HCT116 (cell line): ENCODE measurements around the gene TBC1D16. TPM values are rescaled to one million over a fixed set of nuclear protein-coding genes. Genes with fewer than 3 reads are reported as not detected.

Source experiments
- ATAC-seq: fragments of 200-7000 bp; cut with Tn5 transposase; 2 replicates; pipeline ENCODE4 v1.9.1; 2020; ENCODE audit warnings: mild to moderate bottlenecking, moderate library complexity
- BruUV-seq: library from RNA; stranded (reverse); fragments of 400-500 nt; replicated peaks from 2 replicates; lab custom pipeline; 2021; lab: Mats Ljungman, UMichigan
- CTCF ChIA-PET: fragments of 300-600 bp; sonication (Branson Sonifier 250); formaldehyde crosslinking; loops from one replicate; lab custom pipeline; 2021; ENCODE audit warnings: antibody characterized with exemption; lab: Charles Lee
- POLR2A ChIA-PET: fragments of 300-600, 350-600 bp; sonication (Branson Sonifier 250); formaldehyde crosslinking; loops from one replicate; lab custom pipeline; 2021; ENCODE audit warnings: antibody characterized with exemption; lab: Charles Lee
- RAD21 ChIA-PET, 2 experiments: fragments of 300-600 bp; sonication (Branson Sonifier 250); formaldehyde crosslinking; loops; one replicate each; lab custom pipeline; 2023; ENCODE audit warnings: low total read pairs in 2 of 2; ENCODE audit not compliant: uncharacterized antibody in 2 of 2, unreplicated experiment in 2 of 2, low non-redundant PET in 1 of 2; lab: Charles Lee
- DNase-seq: peaks from one replicate; pipeline ENCODE4 v3.0.0-alpha.2; 2010; ENCODE audit warnings: low read depth, low spot score
- H2AFZ ChIP-seq: fragments of 200-600 bp; shearing (Covaris generic), sonication (generic); 2 replicates; pipeline ENCODE4 v1.6.1; 2017; ENCODE audit warnings: low read depth, mixed run types, mixed read lengths, antibody characterized with exemption, low read length; ENCODE audit not compliant: poor library complexity, severe bottlenecking
- H3K27ac ChIP-seq: 2 replicates; pipeline ENCODE4 v1.5.1; 2012; ENCODE audit warnings: low read depth, low read length
- H3K27me3 ChIP-seq: fragments of 200-600 bp; sonication (generic); 2 replicates; pipeline ENCODE4 v1.6.1; 2016; ENCODE audit warnings: mixed run types, low read length, mixed read lengths; ENCODE audit not compliant: insufficient read depth
- H3K36me3 ChIP-seq, 2 experiments: fragments of 200-500 bp in 1 of 2; fragments of 200-600 bp in 1 of 2; sonication (Bioruptor generic) in 1 of 2; sonication (generic) in 1 of 2; 2 replicates each; pipeline versions ENCODE4 v1.5.1 to v1.6.1; 2014 to 2016; ENCODE audit warnings: low read length in 2 of 2, inconsistent platforms in 1 of 2, mixed read lengths in 1 of 2, mixed run types in 1 of 2; ENCODE audit not compliant: insufficient read depth in 2 of 2, control insufficient read depth in 1 of 2
- H3K4me1 ChIP-seq, 2 experiments: fragments of 200-600 bp in 1 of 2; sonication (generic) in 1 of 2; 2 replicates each; pipeline versions ENCODE4 v1.5.1 to v1.6.1; 2012 to 2017; ENCODE audit warnings: low read length in 2 of 2, inconsistent platforms in 1 of 2, mild to moderate bottlenecking in 1 of 2, mixed read lengths in 1 of 2, mixed run types in 1 of 2, moderate library complexity in 1 of 2; ENCODE audit not compliant: insufficient read depth in 2 of 2, control insufficient read depth in 1 of 2
- H3K4me2 ChIP-seq: fragments of 200-600 bp; sonication (generic); 2 replicates; pipeline ENCODE4 v1.6.1; 2017; ENCODE audit warnings: mixed run types, low read length, mixed read lengths
- H3K4me3 ChIP-seq, 2 experiments: fragments of 200-600 bp in 1 of 2; sonication (generic) in 1 of 2; replicated peaks in 1 of 2; 2 replicates each; pipeline ENCODE4 v1.5.1; 2011 to 2016; ENCODE audit warnings: low read length in 2 of 2, control low read depth in 1 of 2, low read depth in 1 of 2, mild to moderate bottlenecking in 1 of 2, mixed read lengths in 1 of 2, mixed run types in 1 of 2
- H3K79me2 ChIP-seq: fragments of 200-600 bp; sonication (generic); 2 replicates; pipeline ENCODE4 v1.6.1; 2017; ENCODE audit warnings: mild to moderate bottlenecking, mixed run types, low read length, moderate library complexity, mixed read lengths; ENCODE audit not compliant: insufficient read depth
- H3K9ac ChIP-seq: fragments of 200-600 bp; sonication (generic); 2 replicates; pipeline ENCODE4 v1.6.1; 2016; ENCODE audit warnings: low read length, mixed read lengths
- H3K9me2 ChIP-seq: fragments of 200-600 bp; sonication (generic), shearing (Covaris generic); 2 replicates; pipeline ENCODE4 v1.6.1; 2017; ENCODE audit warnings: mixed run types, mild to moderate bottlenecking, moderate library complexity; ENCODE audit not compliant: insufficient read depth
- H3K9me3 ChIP-seq, 2 experiments: fragments of 200-500 bp in 1 of 2; fragments of 200-600 bp in 1 of 2; sonication (Bioruptor generic) in 1 of 2; sonication (generic) in 1 of 2; 2 replicates each; pipeline ENCODE4 v1.6.1; 2014 to 2017; ENCODE audit warnings: low read length in 2 of 2, mixed read lengths in 2 of 2, inconsistent platforms in 1 of 2, low read depth in 1 of 2, mild to moderate bottlenecking in 1 of 2, mixed run types in 1 of 2, moderate library complexity in 1 of 2; ENCODE audit not compliant: control insufficient read depth in 1 of 2, insufficient read depth in 1 of 2
- H4K20me1 ChIP-seq: fragments of 200-600 bp; sonication (generic), shearing (Covaris generic); 2 replicates; pipeline ENCODE4 v1.6.1; 2017; ENCODE audit warnings: mixed run types, mild to moderate bottlenecking, moderate library complexity; ENCODE audit not compliant: insufficient read depth
- ATF3 ChIP-seq: IDR thresholded peaks from 2 replicates; pipeline ENCODE4 v1.6.1; 2012
- CBX3 ChIP-seq: IDR thresholded peaks from 2 replicates; pipeline ENCODE4 v1.6.1; 2012; ENCODE audit warnings: low read depth
- CEBPB ChIP-seq: IDR thresholded peaks from 2 replicates; pipeline ENCODE4 v1.6.1; 2012; ENCODE audit warnings: low read depth
- EGR1 ChIP-seq: IDR thresholded peaks from 2 replicates; pipeline ENCODE4 v1.6.1; 2012; ENCODE audit warnings: low read depth
- ELF1 ChIP-seq: IDR thresholded peaks from 2 replicates; pipeline ENCODE4 v1.6.1; 2012; ENCODE audit warnings: low read depth, borderline replicate concordance
- EZH2 ChIP-seq: fragments of 200-600 bp; sonication (generic); IDR thresholded peaks from 2 replicates; pipeline ENCODE4 v1.6.1; 2017; ENCODE audit warnings: antibody characterized with exemption, mixed run types
- EZH2phosphoT487 ChIP-seq: fragments of 200-600 bp; IDR thresholded peaks from 2 replicates; pipeline ENCODE4 v1.6.1; 2018; ENCODE audit warnings: antibody characterized with exemption, borderline replicate concordance
- JUND ChIP-seq: IDR thresholded peaks from 2 replicates; pipeline ENCODE4 v1.6.1; 2012
- MAX ChIP-seq: IDR thresholded peaks from 2 replicates; pipeline ENCODE4 v1.6.1; 2012
- POLR2A ChIP-seq: IDR thresholded peaks from 2 replicates; pipeline ENCODE4 v1.7.0; 2011; ENCODE audit warnings: borderline replicate concordance; ENCODE audit not compliant: insufficient read depth, insufficient read length; ENCODE audit errors: extremely low read depth
- POLR2AphosphoS5 ChIP-seq: IDR thresholded peaks from 2 replicates; pipeline ENCODE4 v1.6.1; 2011; ENCODE audit warnings: mild to moderate bottlenecking, low read depth, low read length, moderate library complexity
- RAD21 ChIP-seq: IDR thresholded peaks from 2 replicates; pipeline ENCODE4 v1.6.1; 2012; ENCODE audit warnings: low read depth, mild to moderate bottlenecking
- REST ChIP-seq: IDR thresholded peaks from 2 replicates; pipeline ENCODE4 v1.6.1; 2012; ENCODE audit warnings: low read depth
- SP1 ChIP-seq: IDR thresholded peaks from 2 replicates; pipeline ENCODE4 v1.6.1; 2012; ENCODE audit warnings: low read depth
- SRF ChIP-seq: IDR thresholded peaks from 2 replicates; pipeline ENCODE4 v1.6.1; 2012; ENCODE audit warnings: low read depth
- TCF7L2 ChIP-seq: IDR thresholded peaks from 2 replicates; pipeline ENCODE4 v1.7.0; 2011; ENCODE audit warnings: borderline replicate concordance, inconsistent platforms; ENCODE audit not compliant: insufficient read depth, insufficient read length; ENCODE audit errors: extremely low read depth
- YY1 ChIP-seq: IDR thresholded peaks from 2 replicates; pipeline ENCODE4 v1.6.1; 2011; ENCODE audit warnings: low read length, low read depth, moderate library complexity, mild to moderate bottlenecking; ENCODE audit not compliant: insufficient replicate concordance; ENCODE audit errors: extremely low read depth
- ZFX ChIP-seq: fragments of 450-650 bp; IDR thresholded peaks from 2 replicates; pipeline ENCODE4 v1.6.1; 2017
- ZNF274 ChIP-seq: fragments of 200-500 bp; sonication (Bioruptor generic); IDR thresholded peaks from 2 replicates; pipeline ENCODE4 v1.6.1; 2014; ENCODE audit warnings: mild to moderate bottlenecking, low read depth, low read length, inconsistent platforms
- intact Hi-C: fragments of 100-400 bp; cut with micrococcal nuclease; formaldehyde crosslinking; loops from 2 replicates; pipeline ENCODE4 v1.10.0; 2022
- total RNA-seq: library from RNA; stranded (reverse); gene quantifications from one replicate; pipeline ENCODE4 v1.2.1, GENCODE V29; 2021; ENCODE audit not compliant: unreplicated experiment
- TF ChIP-seq, protein P1 (sequence below), 3 experiments: fragments of 200-600 bp in 1 of 3; sonication (generic) in 1 of 3; IDR thresholded peaks in 2 of 3; conservative IDR thresholded peaks in 1 of 3; 2 replicates each; pipeline ENCODE4 v1.5.1; 2012 to 2017; ENCODE audit warnings: low read depth in 2 of 3, low read length in 2 of 3, antibody characterized with exemption in 1 of 3, borderline replicate concordance in 1 of 3, control low read depth in 1 of 3, mild to moderate bottlenecking in 1 of 3, mixed read lengths in 1 of 3, mixed run types in 1 of 3, moderate library complexity in 1 of 3; ENCODE audit not compliant: insufficient read depth in 1 of 3

The TBC1D16 gene
- total RNA-seq, 1 experiment from 2014 or later: 31.1 TPM

DNA sequence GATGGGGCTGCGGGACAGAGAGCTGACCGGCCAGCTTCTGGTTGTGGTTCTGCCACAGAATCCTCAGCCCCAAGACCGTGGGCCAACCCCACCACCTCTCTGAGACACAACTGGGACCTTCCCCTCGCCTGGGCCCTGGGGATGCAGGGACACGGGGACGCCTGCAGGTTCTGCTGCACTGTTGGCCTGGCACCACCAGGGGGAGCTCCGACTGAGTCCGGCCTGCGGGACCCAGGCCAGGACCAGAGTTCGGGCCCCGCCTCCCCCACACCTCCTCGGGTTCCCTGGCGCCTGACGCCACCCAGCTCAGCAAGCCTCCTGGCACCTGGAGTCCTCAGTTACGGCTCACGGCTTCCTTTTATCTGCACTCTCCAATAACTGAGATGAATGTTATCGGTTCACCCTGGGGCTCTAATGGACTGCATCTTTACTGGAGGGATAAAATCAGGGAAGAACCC lies 27.3 kb downstream of the TBC1D16 start (continued):
- TF ChIP-seq EZH2 (no peak), JUND (no peak), TCF7L2 (peak; percentile 78)

DNA sequence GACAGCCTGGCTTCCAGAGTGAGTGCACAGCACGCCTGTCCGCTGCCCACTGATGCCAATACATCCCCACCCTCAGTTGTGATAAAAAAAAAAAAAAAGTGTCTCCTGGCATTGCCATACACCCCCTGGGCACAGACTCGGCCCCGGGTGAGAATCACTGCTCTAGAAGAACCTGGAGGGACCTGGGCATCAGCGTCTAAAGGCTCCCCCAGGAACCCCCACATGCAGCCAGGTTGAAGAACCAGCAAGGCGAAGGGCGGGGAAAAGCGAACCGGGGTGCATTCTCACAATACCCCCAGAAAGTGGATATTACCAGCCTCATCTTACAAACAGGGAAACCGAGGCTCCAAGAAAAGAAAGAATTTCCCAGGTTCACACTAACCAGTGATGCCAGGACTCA lies 27.7 kb downstream of the TBC1D16 start:
- H3K4me3 ChIP-seq: no peak overlapping the region
- ChIA-PET CTCF (interaction anchor here (0.8 to 5.2 kb wide), 30 partner anchors 10 to 980 kb away, joined by 3 to 37 read pairs (median 5); partner anchors contain the start of genes CBX8, ENDOV and GAA), POLR2A (interaction anchor here (1.4 kb wide), 1 partner anchor 198 kb away, joined by 3 read pairs; no protein-coding TSS in a partner anchor), RAD21 (interaction anchor here in 1 of 2 experiments (0.9 to 1.2 kb wide), 2 partner anchors 75 to 93 kb away, joined by 3 to 4 read pairs; partner anchors contain the start of gene GAA)
- no peaks in the 10 kb centered on the region for H3K9me2 ChIP-seq
- peak overlapping the region; percentile 56; the same call in 1 of the 2 replicates for H3K4me2 ChIP-seq
- no TSS peak for BruUV-seq
- H3K36me3 ChIP-seq: no peaks in the 10 kb centered on the region; a peak in 1 of 4 replicates
- ATAC-seq (no peak), DNase-seq (no peak)
- H3K79me2 ChIP-seq: no peaks in the 10 kb centered on the region
- H3K9me3 ChIP-seq: no peaks in the 10 kb centered on the region
- H3K27me3 ChIP-seq: no peaks in the 10 kb centered on the region
- peaks cover 17 to 22% of the 10 kb centered on the region in 2 experiments for H3K4me1 ChIP-seq
- H4K20me1 ChIP-seq: no peaks in the 10 kb centered on the region
- intact Hi-C loops: loop anchor here (2.0 to 5.0 kb wide), 3 partner anchors 245 to 974 kb away; no protein-coding TSS in a partner anchor
- no peak overlapping the region for H3K27ac ChIP-seq
- no peak overlapping the region for H3K9ac ChIP-seq
- TF ChIP-seq SRF (no peak), YY1 (no peak), ZNF274 (no peak), TCF7L2 (no peak), EZH2 (no peak), CBX3 (no peak), RAD21 (no peak), REST (no peak), EZH2phosphoT487 (no peak), POLR2A (no peak), ELF1 (no peak), EGR1 (no peak), SP1 (no peak), POLR2AphosphoS5 (no peak), CEBPB (no peak), ATF3 (no peak), MAX (no peak), ZFX (no peak), JUND (no peak)
- TF ChIP-seq, protein P1, sequence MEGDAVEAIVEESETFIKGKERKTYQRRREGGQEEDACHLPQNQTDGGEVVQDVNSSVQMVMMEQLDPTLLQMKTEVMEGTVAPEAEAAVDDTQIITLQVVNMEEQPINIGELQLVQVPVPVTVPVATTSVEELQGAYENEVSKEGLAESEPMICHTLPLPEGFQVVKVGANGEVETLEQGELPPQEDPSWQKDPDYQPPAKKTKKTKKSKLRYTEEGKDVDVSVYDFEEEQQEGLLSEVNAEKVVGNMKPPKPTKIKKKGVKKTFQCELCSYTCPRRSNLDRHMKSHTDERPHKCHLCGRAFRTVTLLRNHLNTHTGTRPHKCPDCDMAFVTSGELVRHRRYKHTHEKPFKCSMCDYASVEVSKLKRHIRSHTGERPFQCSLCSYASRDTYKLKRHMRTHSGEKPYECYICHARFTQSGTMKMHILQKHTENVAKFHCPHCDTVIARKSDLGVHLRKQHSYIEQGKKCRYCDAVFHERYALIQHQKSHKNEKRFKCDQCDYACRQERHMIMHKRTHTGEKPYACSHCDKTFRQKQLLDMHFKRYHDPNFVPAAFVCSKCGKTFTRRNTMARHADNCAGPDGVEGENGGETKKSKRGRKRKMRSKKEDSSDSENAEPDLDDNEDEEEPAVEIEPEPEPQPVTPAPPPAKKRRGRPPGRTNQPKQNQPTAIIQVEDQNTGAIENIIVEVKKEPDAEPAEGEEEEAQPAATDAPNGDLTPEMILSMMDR (IDR thresholded peaks at IDR 0.05 in 2 of 3, conservative IDR thresholded peaks at IDR 0.05 in 1 of 3; ENCODE audit: borderline replicate concordance in 1 of 3, insufficient read depth in 1 of 3, low read depth in 2 of 3, low read length in 2 of 3): no peak
- H2AFZ ChIP-seq: no peak overlapping the region
